Fibroblast of lung (primary cell): ENCODE results near the gene FOXJ1. TPM values are rescaled to one million over a fixed set of nuclear protein-coding genes. Genes with fewer than 3 reads are reported as not detected.

ENCODE experiments used
- DNase-seq, 2 donors: peaks; one replicate each; pipeline versions ENCODE4 v3.0.0 to v3.0.0-alpha.2; 2010; ENCODE audit warnings: low read depth in 2 of 2
- H2AFZ ChIP-seq: 2 replicates; pipeline ENCODE4 v1.5.1; 2012; ENCODE audit warnings: low read length, control low read depth, inconsistent platforms
- H3K27ac ChIP-seq: 2 replicates; pipeline ENCODE4 v1.5.1; 2011; ENCODE audit warnings: low read length, control low read depth; ENCODE audit not compliant: insufficient read depth
- H3K27me3 ChIP-seq: 2 replicates; pipeline ENCODE4 v1.5.1; 2011; ENCODE audit warnings: mild to moderate bottlenecking, low read length; ENCODE audit not compliant: control insufficient read depth, insufficient read depth
- H3K36me3 ChIP-seq: 2 replicates; pipeline ENCODE4 v1.5.1; 2011; ENCODE audit warnings: low read length; ENCODE audit not compliant: control insufficient read depth, insufficient read depth
- H3K4me1 ChIP-seq: 2 replicates; pipeline ENCODE4 v1.5.1; 2011; ENCODE audit warnings: low read length; ENCODE audit not compliant: control insufficient read depth, insufficient read depth; ENCODE audit errors: extremely low read depth
- H3K4me2 ChIP-seq: 2 replicates; pipeline ENCODE4 v1.5.1; 2011; ENCODE audit warnings: low read length, control low read depth; ENCODE audit not compliant: insufficient read depth; ENCODE audit errors: extremely low read depth
- H3K4me3 ChIP-seq, 4 experiments: fragments of 200-600 bp in 1 of 4; sonication (generic) in 1 of 4; replicated peaks in 1 of 4; 2 replicates each; pipeline ENCODE4 v1.5.1; 2011 to 2016; ENCODE audit warnings: low read length in 4 of 4, low read depth in 3 of 4, mild to moderate bottlenecking in 3 of 4, control low read depth in 2 of 4, inconsistent platforms in 1 of 4, mixed read lengths in 1 of 4; ENCODE audit not compliant: insufficient read depth in 1 of 4; ENCODE audit errors: control extremely low read depth in 1 of 4
- H3K79me2 ChIP-seq: 2 replicates; pipeline ENCODE4 v1.5.1; 2012; ENCODE audit warnings: mild to moderate bottlenecking, low read length, inconsistent platforms; ENCODE audit not compliant: control insufficient read depth, insufficient read depth
- H3K9ac ChIP-seq: 2 replicates; pipeline ENCODE4 v1.5.1; 2011; ENCODE audit warnings: mild to moderate bottlenecking, low read length, control low read depth; ENCODE audit not compliant: insufficient read depth
- H3K9me3 ChIP-seq: 2 replicates; pipeline ENCODE4 v1.5.1; 2012; ENCODE audit warnings: low read depth, low read length; ENCODE audit not compliant: control insufficient read depth, insufficient read depth
- H4K20me1 ChIP-seq: 2 replicates; pipeline ENCODE4 v1.5.1; 2011; ENCODE audit warnings: low read length; ENCODE audit not compliant: control insufficient read depth, insufficient read depth; ENCODE audit errors: extremely low read depth
- CTCF ChIP-seq, 2 donors: IDR thresholded peaks in 1 of 2; conservative IDR thresholded peaks in 1 of 2; 1 replicate in 1 of 2; 2 replicates in 1 of 2; pipeline ENCODE4 v1.5.1; 2011 to 2012; ENCODE audit warnings: low read length in 2 of 2, control low read depth in 1 of 2, inconsistent platforms in 1 of 2, low read depth in 1 of 2, mild to moderate bottlenecking in 1 of 2
- EZH2 ChIP-seq: IDR thresholded peaks from 2 replicates; pipeline ENCODE4 v1.5.1; 2012; ENCODE audit warnings: low read length, control low read depth, mild to moderate bottlenecking; ENCODE audit errors: missing control alignments
- polyA plus RNA-seq, 2 donors: library from polyadenylated mRNA; depleted of rRNA in 1 of 2; stranded (reverse) in 1 of 2; unstranded in 1 of 2; fragments of >200 nt; gene quantifications; 2 replicates each; pipeline ENCODE4 v1.2.1, GENCODE V29; 2011 to 2012; ENCODE audit warnings: missing spikeins in 1 of 2
- total RNA-seq: library from RNA; depleted of rRNA; stranded (reverse); fragments of >200 nt; gene quantifications from 2 replicates; pipeline ENCODE4 v1.2.1, GENCODE V29; 2014

Gene FOXJ1
- total and polyA plus RNA-seq, 2 donors (not counting 1 experiment from before 2014, with no cell fraction given) = not detected

GRCh38 chr17:76153202-76153601, 12.2 kb upstream of the FOXJ1 start:
- Histone ChIP-seq H3K27me3 (peaks cover 5% of the 10 kb centered on the region), H3K4me1 (no peaks in the 10 kb centered on the region), H3K27ac (no peak overlapping the region), H3K4me2 (no peak overlapping the region), H3K9me3 (no peaks in the 10 kb centered on the region), H4K20me1 (no peaks in the 10 kb centered on the region), H3K79me2 (no peaks in the 10 kb centered on the region), H3K4me3 (no peak overlapping the region), H3K36me3 (no peaks in the 10 kb centered on the region), H3K9ac (no peak overlapping the region), H2AFZ (no peak overlapping the region)
- DNase-seq = no peak
- TF ChIP-seq EZH2 (no peak), CTCF (conservative IDR thresholded peaks at IDR 0.05 in 1 of 2, IDR thresholded peaks at IDR 0.05 in 1 of 2; ENCODE audit: low read depth in 1 of 2, low read length in 2 of 2) (no peak)

GRCh38 chr17:76152591-76152990, 11.5 kb upstream of the FOXJ1 start:
- TF ChIP-seq EZH2 (no peak), CTCF (conservative IDR thresholded peaks at IDR 0.05 in 1 of 2, IDR thresholded peaks at IDR 0.05 in 1 of 2; ENCODE audit: low read depth in 1 of 2, low read length in 2 of 2) (no peak)
- H3K9me3 ChIP-seq = no peaks in the 10 kb centered on the region
- H2AFZ ChIP-seq = no peak overlapping the region

GRCh38 chr17:76151896-76152454, 10.9 kb upstream of the FOXJ1 start:
- peaks cover 2% of the 10 kb centered on the region for H3K27me3 ChIP-seq
- DNase-seq = no peak
- H2AFZ ChIP-seq = no peak overlapping the region
- H3K79me2 ChIP-seq = no peaks in the 10 kb centered on the region
- no peak for TF ChIP-seq CTCF (conservative IDR thresholded peaks at IDR 0.05 in 1 of 2, IDR thresholded peaks at IDR 0.05 in 1 of 2; ENCODE audit: low read depth in 1 of 2, low read length in 2 of 2)
- TF ChIP-seq EZH2 = no peak
- no peak overlapping the region for H3K4me3 ChIP-seq
- H3K9ac ChIP-seq = no peak overlapping the region
- H3K4me2 ChIP-seq = no peak overlapping the region
- H4K20me1 ChIP-seq = no peaks in the 10 kb centered on the region
- H3K36me3 ChIP-seq = no peaks in the 10 kb centered on the region
- no peak overlapping the region for H3K27ac ChIP-seq
- no peaks in the 10 kb centered on the region for H3K4me1 ChIP-seq
- no peaks in the 10 kb centered on the region for H3K9me3 ChIP-seq

More at GRCh38 chr17:76152591-76152990, 11.5 kb upstream of the FOXJ1 start:
- DNase-seq = no peak
- Histone ChIP-seq H3K36me3 (no peaks in the 10 kb centered on the region), H3K4me3 (no peak overlapping the region), H3K27ac (no peak overlapping the region), H3K4me2 (no peak overlapping the region), H3K79me2 (no peaks in the 10 kb centered on the region), H4K20me1 (no peaks in the 10 kb centered on the region), H3K9ac (no peak overlapping the region), H3K4me1 (no peaks in the 10 kb centered on the region), H3K27me3 (peaks cover 3% of the 10 kb centered on the region)
